GM19455 (cell line): ENCODE results near the gene MZT2A.
"Not testable (repeated sequence)": the region's sequence is repeated elsewhere in the genome, so short reads cannot be mapped to it uniquely, and the experiment has no call there.

Experiments used
- ATAC-seq: cut with Tn5 transposase; IDR thresholded peaks from one replicate; pipeline ENCODE4 v1.9.1; 2021; ENCODE audit not compliant: unreplicated experiment

The MZT2A gene

DNA sequence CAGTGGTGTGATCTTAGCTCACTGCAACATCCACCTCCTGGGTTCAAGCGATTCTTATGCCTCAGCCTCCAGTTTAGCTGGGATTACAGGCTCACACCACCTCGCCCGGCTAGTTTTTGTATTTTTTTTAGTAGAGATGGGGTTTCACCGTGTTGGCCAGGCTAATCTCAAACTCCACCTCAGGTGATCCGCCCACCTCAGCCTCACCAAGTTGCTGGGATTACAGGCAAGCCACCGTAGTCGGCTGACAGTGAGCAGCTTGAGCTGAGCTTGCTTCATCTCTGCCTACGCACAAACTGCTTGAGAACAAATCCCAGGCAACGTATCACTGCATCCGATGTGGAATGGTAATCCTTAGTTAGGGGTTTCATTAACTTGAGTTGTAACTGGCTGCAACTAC is 24.5 kb downstream of the MZT2A start:
- not testable (repeated sequence) for ATAC-seq

DNA sequence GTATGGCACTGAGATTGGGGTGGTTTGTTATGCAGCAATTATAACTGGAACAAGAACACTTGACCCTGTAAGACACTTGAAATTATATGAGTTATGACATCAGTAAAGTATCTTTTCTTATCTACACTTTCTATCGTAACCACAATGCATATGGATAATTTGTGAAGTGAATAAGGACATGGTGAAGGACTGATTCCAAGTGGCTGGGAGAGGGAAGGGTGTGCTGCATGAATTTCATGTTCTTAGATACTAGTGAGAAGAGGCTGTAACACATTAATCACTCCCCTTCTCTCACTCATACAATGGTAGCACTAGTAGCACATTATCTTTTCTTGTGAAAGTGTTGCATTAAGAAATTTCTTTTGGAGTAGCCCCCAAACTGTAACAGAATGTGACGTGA is 37.3 kb downstream of the MZT2A start:
- not testable (repeated sequence) for ATAC-seq

DNA sequence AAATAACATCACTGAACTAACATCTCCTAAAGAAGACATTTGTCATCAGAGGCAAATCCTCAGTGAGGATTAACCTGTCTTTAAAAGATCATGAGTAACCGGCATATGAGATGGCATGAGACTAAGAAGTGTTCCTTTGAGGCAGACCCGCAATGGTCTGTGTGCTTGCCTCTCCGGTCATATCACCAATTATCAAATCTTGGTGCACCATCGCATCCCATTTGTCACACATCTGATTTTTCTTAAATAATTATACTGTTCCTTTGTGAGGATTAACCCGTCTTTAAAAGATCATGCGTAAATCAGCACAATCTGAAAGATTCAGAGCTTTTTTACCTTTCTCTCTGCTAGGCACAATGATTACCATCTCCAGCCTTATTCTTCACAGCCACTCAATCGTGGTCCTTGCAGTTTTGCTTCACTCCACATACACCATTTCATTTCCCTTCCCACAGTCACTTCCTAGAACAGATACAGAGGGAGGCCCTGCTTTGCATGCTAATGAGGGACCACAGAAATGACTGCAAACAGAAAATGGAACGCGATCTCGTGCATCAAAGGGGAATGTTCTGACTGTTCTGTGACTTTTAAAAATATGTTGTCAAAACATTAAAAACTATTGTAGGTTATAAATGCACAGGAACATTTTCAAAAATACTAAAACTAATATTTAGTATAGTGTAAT is 40.8 kb downstream of the MZT2A start:
- not testable (repeated sequence) for ATAC-seq

DNA sequence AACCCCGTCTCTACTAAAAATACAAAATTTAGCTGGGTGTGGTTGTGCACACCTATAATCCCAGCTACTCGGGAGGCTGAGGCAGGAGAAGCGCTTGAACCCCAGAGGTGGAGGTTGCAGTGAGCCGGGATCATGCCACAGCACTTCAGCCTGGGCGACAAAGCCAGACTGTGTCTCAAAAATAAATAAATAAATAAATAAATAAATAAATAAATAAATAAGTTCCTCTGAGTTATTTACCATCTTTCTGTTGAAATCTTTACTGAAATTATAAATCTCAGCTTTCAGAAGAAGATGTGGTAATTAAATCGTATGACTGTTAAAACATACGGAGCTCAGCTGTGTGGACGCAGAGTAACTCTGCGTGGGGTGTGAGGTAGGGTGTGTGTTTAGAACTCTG is 44.2 kb downstream of the MZT2A start:
- ATAC-seq, result not testable (repeated sequence)

DNA sequence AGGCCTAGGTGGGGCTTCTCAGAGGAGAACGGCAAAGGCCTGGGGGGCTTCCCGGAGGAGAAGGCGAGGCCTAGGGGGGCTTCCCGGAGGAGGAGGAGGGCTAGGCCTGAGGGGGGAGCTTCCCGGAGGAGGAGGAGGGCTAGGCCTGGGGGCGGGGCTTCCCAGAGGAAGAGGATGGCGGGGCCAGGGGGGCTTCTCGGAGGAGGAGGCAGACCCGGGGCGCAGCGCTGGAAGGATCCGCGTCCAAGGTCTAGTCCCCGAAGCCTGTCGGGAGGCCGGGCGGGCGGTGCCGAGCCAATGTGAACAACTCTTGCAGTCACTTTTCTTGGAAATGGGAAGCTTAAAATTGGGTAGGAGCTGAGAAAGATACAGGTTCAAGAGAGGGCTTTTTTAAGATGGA is 46.3 kb downstream of the MZT2A start:
- ATAC-seq, result no peak

DNA sequence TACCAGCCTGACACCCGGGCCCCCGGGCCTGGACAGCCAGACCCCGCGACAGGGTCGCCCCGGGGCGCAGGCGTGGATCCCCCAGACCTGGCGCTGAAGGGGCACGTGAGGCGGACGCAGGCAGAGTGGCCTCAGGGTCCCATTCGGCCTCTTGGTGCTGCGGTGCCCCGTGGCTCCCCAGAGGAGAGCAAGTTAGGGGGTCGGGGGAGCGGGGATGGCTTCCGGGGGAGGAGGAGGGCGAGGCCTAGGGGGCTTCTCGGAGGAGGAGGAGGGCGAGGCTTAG is 46.7 kb downstream of the MZT2A start:
- not testable (repeated sequence) for ATAC-seq

DNA sequence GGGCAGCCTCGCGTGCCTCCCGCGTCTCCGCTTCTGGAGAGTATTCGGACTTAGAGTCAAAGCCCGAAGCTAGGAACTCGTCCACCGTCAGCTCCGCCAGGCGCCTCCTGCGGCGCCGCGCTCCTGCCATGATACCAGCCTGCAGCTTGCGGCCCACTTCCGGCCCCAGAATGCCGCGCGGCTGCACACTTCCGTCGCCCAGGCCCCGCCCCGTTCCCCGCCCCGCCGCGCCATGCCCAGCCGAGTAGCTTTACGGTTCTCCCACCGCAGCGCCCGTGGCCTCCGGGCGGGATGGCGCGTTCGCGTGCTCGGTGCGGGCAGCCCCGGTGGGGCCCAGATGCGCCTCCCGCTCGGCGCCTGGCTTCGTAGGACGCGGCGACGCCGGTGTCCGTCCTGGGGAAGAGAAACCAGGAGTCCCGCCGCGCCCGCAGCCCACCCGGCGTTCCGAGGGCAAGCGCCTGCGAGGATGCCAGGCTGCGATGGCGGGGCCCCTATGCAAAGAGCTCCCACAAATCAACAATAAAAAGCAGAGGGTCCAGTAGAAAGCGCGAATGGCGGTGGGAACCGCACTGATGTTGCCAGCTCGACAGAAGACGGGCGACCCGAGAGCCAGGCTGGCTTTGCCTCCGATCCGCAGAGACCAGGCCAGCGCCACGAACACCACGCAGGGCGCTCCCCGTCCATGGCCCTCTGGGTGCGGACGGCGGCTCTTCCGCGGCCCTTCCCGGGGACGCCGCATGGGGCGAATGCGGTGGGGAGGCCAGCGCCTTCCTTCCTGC is 47.3 kb downstream of the MZT2A start:
- ATAC-seq, result not testable (repeated sequence)

DNA sequence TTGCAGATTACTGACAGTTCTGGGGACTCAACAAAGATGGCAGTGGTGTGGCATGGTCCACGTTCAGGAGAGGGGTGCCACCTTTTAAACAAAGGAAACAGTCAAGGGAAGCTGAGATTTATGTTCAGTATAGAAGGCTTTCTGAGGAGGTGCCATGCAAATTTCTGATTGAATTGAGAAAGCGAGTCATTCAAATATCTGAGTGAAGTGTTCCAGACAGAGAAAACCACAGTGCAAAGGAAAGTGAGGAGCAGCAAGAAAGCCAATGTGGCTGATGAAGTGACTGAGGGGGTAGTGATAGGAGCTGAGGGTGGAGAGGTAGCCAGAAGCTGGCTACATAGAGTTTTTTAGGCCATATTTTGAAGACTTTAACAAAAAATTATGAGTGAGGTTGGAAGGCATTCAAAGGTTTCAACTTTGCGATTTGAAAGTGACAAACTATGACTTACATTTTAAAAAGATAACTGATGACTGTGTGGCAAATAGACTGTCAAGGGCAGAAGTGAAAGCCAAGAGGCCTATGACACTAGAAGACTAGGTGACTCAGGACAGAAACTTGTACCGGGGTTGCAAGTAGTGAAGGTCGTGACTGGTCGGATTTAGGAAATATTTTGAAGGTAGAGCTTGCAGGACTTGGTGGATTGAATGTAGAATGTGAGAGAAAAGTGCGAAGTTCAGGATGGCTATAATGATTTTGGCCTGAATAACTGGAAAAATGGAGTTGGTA is 51.3 kb downstream of the MZT2A start:
- peak; percentile 88 for ATAC-seq
